Measurements from ENCODE around the gene COL16A1. TPM values are rescaled to one million over a fixed set of nuclear protein-coding genes. Genes with fewer than 3 reads are reported as not detected.

Gene COL16A1
- polyA plus RNA-seq, 1 of the 3 experiments (the other 2 are of a cell fraction): 10.4 TPM

DNA sequence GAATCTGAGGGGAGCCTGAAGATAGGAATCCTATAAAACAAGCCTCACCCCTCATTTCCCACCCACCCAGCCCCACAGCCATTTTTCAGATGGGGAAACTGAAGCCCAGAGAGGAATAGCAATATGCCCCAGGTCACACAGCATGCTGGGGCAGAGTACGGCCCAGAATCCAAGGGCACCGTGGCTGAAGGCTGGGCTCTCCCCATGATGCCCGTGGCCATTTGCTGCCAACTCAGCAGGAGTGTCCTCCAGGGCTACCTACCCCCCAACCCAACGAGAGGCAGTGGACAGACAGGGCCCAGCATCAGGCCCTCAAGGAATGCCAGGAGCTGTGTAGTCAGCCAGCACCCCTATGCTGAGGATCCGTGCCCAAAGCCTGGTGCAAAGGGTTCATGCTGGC, 8.5 kb downstream of the COL16A1 start:
- POLR2A ChIA-PET: interaction anchor here (0.5 kb wide), 1 partner anchor 515 kb away, joined by 5 read pairs; no protein-coding TSS in a partner anchor
- peaks cover 14 to 41% of the 10 kb centered on the region in 2 experiments; a peak in 3 of 4 replicates for H3K4me1 ChIP-seq (ENCODE audit: control insufficient read depth in 1 of 2, insufficient read depth in 2 of 2, low read depth in 1 of 2, low read length in 1 of 2)
- H3K9ac ChIP-seq: no peak overlapping the region
- DNase-seq: no peak
- H3F3A ChIP-seq (replicated peaks; ENCODE audit: insufficient read depth): peaks cover 8% of the 10 kb centered on the region
- H3K9me2 ChIP-seq: no peaks in the 10 kb centered on the region
- TF ChIP-seq USF1 (IDR thresholded peaks at IDR 0.05; ENCODE audit: borderline replicate concordance, low read depth): no peak
- TF ChIP-seq EP300 (IDR thresholded peaks at IDR 0.05; ENCODE audit: borderline replicate concordance in 1 of 2, low read depth in 1 of 2, low read length in 1 of 2): no peak
- no peak for TF ChIP-seq RCOR1 (IDR thresholded peaks at IDR 0.05; ENCODE audit: low read length)
- no peak for TF ChIP-seq TCF12 (IDR thresholded peaks at IDR 0.05)
- TF ChIP-seq ELF1 (IDR thresholded peaks at IDR 0.05): no peak
- TF ChIP-seq GATA2 (CRISPR knock-in tag; IDR thresholded peaks at IDR 0.05): no peak
- no peak for TF ChIP-seq SMC3 (IDR thresholded peaks at IDR 0.05; ENCODE audit: low read depth, low read length)
- H3K9me3 ChIP-seq: no peaks in the 10 kb centered on the region
- no peaks in the 10 kb centered on the region for H3K36me3 ChIP-seq (replicated peaks in 1 of 2; ENCODE audit: control insufficient read depth in 1 of 2, insufficient read depth in 2 of 2, low read length in 1 of 2)
- no peak overlapping the region for H3K27ac ChIP-seq (ENCODE audit: low read depth in 2 of 2, low read length in 1 of 2)
- H3K79me2 ChIP-seq (ENCODE audit: insufficient read depth): no peaks in the 10 kb centered on the region
- no CpG with 5 or more reads among the region's 5 CpGs for WGBS (ENCODE audit: low lambda C conversion rate)
- no peak overlapping the region for H3K4me3 ChIP-seq (ENCODE audit: low read depth in 2 of 2, low read length in 1 of 2)
- no peaks in the 10 kb centered on the region for H4K20me1 ChIP-seq (ENCODE audit: insufficient read depth)
- CTCF ChIA-PET: interaction anchor here (1.1 to 3.2 kb wide), 3 partner anchors 12 to 51 kb away, joined by 3 to 8 read pairs (median 5); no protein-coding TSS in a partner anchor
- no peak overlapping the region for H2AFZ ChIP-seq (ENCODE audit: low read depth)
- H3K27me3 ChIP-seq (ENCODE audit: insufficient read depth): no peaks in the 10 kb centered on the region
- H3K4me2 ChIP-seq: no peak overlapping the region

DNA sequence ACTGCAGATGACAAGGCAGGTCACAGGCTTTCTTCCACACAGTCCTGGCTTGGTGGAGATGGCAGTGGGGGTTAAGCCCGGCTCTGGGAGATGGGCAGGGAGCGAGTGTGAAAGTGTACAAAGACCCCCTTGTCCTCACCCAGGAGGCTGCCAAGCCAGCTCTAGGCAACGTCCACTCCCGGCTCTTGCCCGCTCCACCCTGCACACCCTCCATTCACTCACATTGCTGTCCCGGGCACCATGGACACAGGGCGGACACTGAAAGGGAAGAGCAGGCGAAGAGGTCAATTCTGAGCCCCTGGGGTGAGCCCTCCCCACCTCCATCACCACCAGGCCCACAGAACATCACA, 8.9 kb downstream of the COL16A1 start:
- Histone ChIP-seq H3K79me2 (ENCODE audit: insufficient read depth) (no peaks in the 10 kb centered on the region), H3K9ac (no peak overlapping the region), H3K4me1 (ENCODE audit: control insufficient read depth in 1 of 2, insufficient read depth in 2 of 2, low read depth in 1 of 2, low read length in 1 of 2) (peaks cover 14 to 37% of the 10 kb centered on the region in 2 experiments; a peak in 3 of 4 replicates), H2AFZ (ENCODE audit: low read depth) (no peak overlapping the region), H3K36me3 (replicated peaks in 1 of 2; ENCODE audit: control insufficient read depth in 1 of 2, insufficient read depth in 2 of 2, low read length in 1 of 2) (no peaks in the 10 kb centered on the region), H3K9me2 (no peaks in the 10 kb centered on the region), H3K4me3 (ENCODE audit: low read depth in 2 of 2, low read length in 1 of 2) (no peak overlapping the region), H3K27ac (ENCODE audit: low read depth in 2 of 2, low read length in 1 of 2) (no peak overlapping the region), H4K20me1 (ENCODE audit: insufficient read depth) (no peaks in the 10 kb centered on the region), H3K27me3 (ENCODE audit: insufficient read depth) (no peaks in the 10 kb centered on the region), H3K9me3 (no peaks in the 10 kb centered on the region), H3K4me2 (no peak overlapping the region), H3F3A (replicated peaks; ENCODE audit: insufficient read depth) (peaks cover 4% of the 10 kb centered on the region)
- TF ChIP-seq, protein P1, sequence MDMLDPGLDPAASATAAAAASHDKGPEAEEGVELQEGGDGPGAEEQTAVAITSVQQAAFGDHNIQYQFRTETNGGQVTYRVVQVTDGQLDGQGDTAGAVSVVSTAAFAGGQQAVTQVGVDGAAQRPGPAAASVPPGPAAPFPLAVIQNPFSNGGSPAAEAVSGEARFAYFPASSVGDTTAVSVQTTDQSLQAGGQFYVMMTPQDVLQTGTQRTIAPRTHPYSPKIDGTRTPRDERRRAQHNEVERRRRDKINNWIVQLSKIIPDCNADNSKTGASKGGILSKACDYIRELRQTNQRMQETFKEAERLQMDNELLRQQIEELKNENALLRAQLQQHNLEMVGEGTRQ (IDR thresholded peaks at IDR 0.05; ENCODE audit: borderline replicate concordance, low read depth, low read length): no peak
- TF ChIP-seq, protein P2, sequence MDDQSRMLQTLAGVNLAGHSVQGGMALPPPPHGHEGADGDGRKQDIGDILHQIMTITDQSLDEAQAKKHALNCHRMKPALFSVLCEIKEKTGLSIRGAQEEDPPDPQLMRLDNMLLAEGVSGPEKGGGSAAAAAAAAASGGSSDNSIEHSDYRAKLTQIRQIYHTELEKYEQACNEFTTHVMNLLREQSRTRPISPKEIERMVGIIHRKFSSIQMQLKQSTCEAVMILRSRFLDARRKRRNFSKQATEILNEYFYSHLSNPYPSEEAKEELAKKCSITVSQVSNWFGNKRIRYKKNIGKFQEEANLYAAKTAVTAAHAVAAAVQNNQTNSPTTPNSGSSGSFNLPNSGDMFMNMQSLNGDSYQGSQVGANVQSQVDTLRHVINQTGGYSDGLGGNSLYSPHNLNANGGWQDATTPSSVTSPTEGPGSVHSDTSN (IDR thresholded peaks at IDR 0.05): no peak
- no peak for TF ChIP-seq CHD2 (IDR thresholded peaks at IDR 0.05; ENCODE audit: low read length, partially characterized antibody)
- no peak for TF ChIP-seq ZBTB33 (IDR thresholded peaks at IDR 0.05; ENCODE audit: borderline replicate concordance, low read depth)
- TF ChIP-seq YY1 (IDR thresholded peaks at IDR 0.05; ENCODE audit: low read depth): no peak
- no peak for TF ChIP-seq RFX5 (IDR thresholded peaks at IDR 0.05; ENCODE audit: low read length)
- TF ChIP-seq GATA2 (CRISPR knock-in tag; IDR thresholded peaks at IDR 0.05): no peak
- no peak for TF ChIP-seq ELF1 (IDR thresholded peaks at IDR 0.05)
- TF ChIP-seq SIN3A (IDR thresholded peaks at IDR 0.05; ENCODE audit: borderline replicate concordance, low read depth, low read length): no peak
- TF ChIP-seq, protein P3, sequence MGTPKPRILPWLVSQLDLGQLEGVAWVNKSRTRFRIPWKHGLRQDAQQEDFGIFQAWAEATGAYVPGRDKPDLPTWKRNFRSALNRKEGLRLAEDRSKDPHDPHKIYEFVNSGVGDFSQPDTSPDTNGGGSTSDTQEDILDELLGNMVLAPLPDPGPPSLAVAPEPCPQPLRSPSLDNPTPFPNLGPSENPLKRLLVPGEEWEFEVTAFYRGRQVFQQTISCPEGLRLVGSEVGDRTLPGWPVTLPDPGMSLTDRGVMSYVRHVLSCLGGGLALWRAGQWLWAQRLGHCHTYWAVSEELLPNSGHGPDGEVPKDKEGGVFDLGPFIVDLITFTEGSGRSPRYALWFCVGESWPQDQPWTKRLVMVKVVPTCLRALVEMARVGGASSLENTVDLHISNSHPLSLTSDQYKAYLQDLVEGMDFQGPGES (IDR thresholded peaks at IDR 0.05; ENCODE audit: low read depth, low read length): no peak
- no peak for TF ChIP-seq GABPA (IDR thresholded peaks at IDR 0.05; ENCODE audit: low read depth)
- no peak for TF ChIP-seq SMC3 (IDR thresholded peaks at IDR 0.05; ENCODE audit: low read depth, low read length)
- TF ChIP-seq RAD21 (IDR thresholded peaks at IDR 0.05; ENCODE audit: low read length): no peak
- no peak for TF ChIP-seq JUND (IDR thresholded peaks at IDR 0.05)
- no peak for TF ChIP-seq NRF1 (IDR thresholded peaks at IDR 0.05; ENCODE audit: low read depth, low read length)
- TF ChIP-seq FOXJ3 (CRISPR knock-in tag; IDR thresholded peaks at IDR 0.05): no peak
- no peak for TF ChIP-seq FOXM1 (IDR thresholded peaks at IDR 0.05; ENCODE audit: low read depth)
- TF ChIP-seq FOSL2 (IDR thresholded peaks at IDR 0.05; ENCODE audit: borderline replicate concordance, low read depth): no peak
- TF ChIP-seq MXI1 (IDR thresholded peaks at IDR 0.05; ENCODE audit: low read depth, low read length): no peak
- ChIA-PET POLR2A (no interaction called here), CTCF (interaction anchor here (1.1 to 3.8 kb wide), 4 partner anchors 9 to 51 kb away, joined by 3 to 23 read pairs (median 6); partner anchors contain the start of gene COL16A1)
- 100% methylated on average over 8 of the region's 8 CpGs for WGBS (ENCODE audit: low lambda C conversion rate)
- no peak for DNase-seq

Data from SK-N-SH (cell line).